ENCODE measurements around the gene RGL2. TPM values are rescaled to one million over a fixed set of nuclear protein-coding genes. Genes with fewer than 3 reads are reported as not detected.

RGL2 gene
- total and polyA plus RNA-seq, 2 of the 4 experiments (the other 2 are of a cell fraction), result 4.1 to 26.9 TPM

- Histone ChIP-seq H2AFZ (replicated peaks; ENCODE audit: low read length, poor library complexity) (no peak overlapping the region), H4K5ac (ENCODE audit: low read depth, low read length) (no peak overlapping the region), H3K4ac (ENCODE audit: low read depth, low read length) (peak overlapping the region; percentile 85), H3K4me2 (ENCODE audit: low read depth, low read length) (peak overlapping the region; percentile 69), H3K9me3 (ENCODE audit: control insufficient read depth, insufficient read depth, low read length) (no peaks in the 10 kb centered on the region), H2AK5ac (ENCODE audit: low read depth, low read length) (peak overlapping the region; percentile 96), H3K18ac (ENCODE audit: low read depth, low read length) (no peak overlapping the region), H2BK120ac (ENCODE audit: low read depth, low read length) (peak overlapping the region; percentile 76; the same call in 1 of the 2 replicates), H3K4me1 (ENCODE audit: control insufficient read depth, insufficient read depth, low read length) (peaks cover 35% of the 10 kb centered on the region), H3K9ac (ENCODE audit: low read depth, low read length) (peak overlapping the region; percentile 47), H3K14ac (replicated peaks; ENCODE audit: low read depth, low read length) (peak overlapping the region; percentile 65), H2BK20ac (ENCODE audit: low read depth, low read length) (0 out of 2 replicates have a peak overlapping the region, but pooled peaks have one; percentile 33), H3K27ac (ENCODE audit: insufficient read depth, low read length) (peak overlapping the region; percentile 98), H3K23ac (ENCODE audit: low read depth, low read length) (peak overlapping the region; percentile 71; the same call in 1 of the 2 replicates), H3K79me1 (ENCODE audit: low read depth in 1 of 2, low read length in 2 of 2) (peaks cover 34 to 74% of the 10 kb centered on the region in 2 experiments), H3K4me3 (ENCODE audit: insufficient read depth, low read depth, low read length) (no peak overlapping the region), H3K9me1 (ENCODE audit: insufficient read depth, low read length) (peaks cover 23% of the 10 kb centered on the region), H2BK5ac (ENCODE audit: low read depth, low read length, poor library complexity, severe bottlenecking) (peak overlapping the region; percentile 97), H3K27me3 (ENCODE audit: control insufficient read depth, insufficient read depth, low read length) (no peaks in the 10 kb centered on the region), H2AK9ac (replicated peaks; ENCODE audit: low read depth, low read length, poor library complexity) (peak overlapping the region; percentile 59), H3K56ac (ENCODE audit: extremely low read depth, insufficient read depth, low read length) (no peak overlapping the region), H4K20me1 (ENCODE audit: insufficient read depth, low read length) (peaks cover 10% of the 10 kb centered on the region), H4K8ac (ENCODE audit: low read depth in 2 of 2, low read length in 2 of 2) (peak overlapping the region; percentile 16 to 40; a peak in 2 of 4 replicates), H3K36me3 (ENCODE audit: control insufficient read depth, insufficient read depth, low read length) (peaks cover 28% of the 10 kb centered on the region), H2BK15ac (ENCODE audit: low read depth, low read length) (peak overlapping the region; percentile 30; the same call in 1 of the 3 replicates), H4K91ac (ENCODE audit: insufficient read depth, low read depth, low read length) (no peak overlapping the region; the same call in 1 of the 2 replicates)
- ATAC-seq (ENCODE audit: low read depth) (no peak), DNase-seq (no peak)
- POLR2A ChIA-PET (ENCODE audit: unreplicated experiment), result interaction anchor here (0.6 to 1.5 kb wide), 4 partner anchors 29 to 105 kb away, joined by 3 to 11 read pairs (median 6); partner anchors contain the start of genes PFDN6 and WDR46
- no TSS peak for BruUV-seq (replicated peaks)
- dilution Hi-C loops (cut with HindIII; ENCODE audit: low sequenced_read_pairs, unreplicated experiment), result no loop called here
- intact Hi-C loops (cut with micrococcal nuclease), result no loop called here
- in situ Hi-C loops (cut with MboI; ENCODE audit: low sequenced_read_pairs), result no loop called here
- CTCF ChIA-PET, result no interaction called here
- no CpG with 5 or more reads among the region's 8 CpGs for WGBS, 2 experiments (ENCODE audit: extremely low coverage in 2 of 2, insufficient read length in 1 of 2)
- TF ChIP-seq MXI1 (IDR thresholded peaks at IDR 0.05; ENCODE audit: borderline replicate concordance, low read depth, low read length) (no peak), MAFK (IDR thresholded peaks at IDR 0.05; ENCODE audit: low read depth, low read length) (no peak), FOS (IDR thresholded peaks at IDR 0.05; ENCODE audit: low read depth, low read length) (no peak), ELK1 (IDR thresholded peaks at IDR 0.05; ENCODE audit: borderline replicate concordance, low read depth, low read length) (no peak), RFX5 (IDR thresholded peaks at IDR 0.05; ENCODE audit: low read depth, low read length) (no peak), NFE2L2 (IDR thresholded peaks at IDR 0.05; ENCODE audit: low read depth, low read length) (no peak), MAZ (IDR thresholded peaks at IDR 0.05; ENCODE audit: borderline replicate concordance, low read depth, low read length) (no peak), RAD21 (IDR thresholded peaks at IDR 0.05; ENCODE audit: low read length) (no peak), CEBPB (IDR thresholded peaks at IDR 0.05; ENCODE audit: low read depth, low read length) (no peak), CHD1 (IDR thresholded peaks at IDR 0.05; ENCODE audit: low read depth, low read length) (no peak), USF2 (IDR thresholded peaks at IDR 0.05; ENCODE audit: low read depth, low read length) (no peak), RCOR1 (IDR thresholded peaks at IDR 0.05; ENCODE audit: insufficient replicate concordance, low read length) (no peak), SMC3 (IDR thresholded peaks at IDR 0.05; ENCODE audit: low read depth, low read length) (no peak), BHLHE40 (IDR thresholded peaks at IDR 0.05; ENCODE audit: low read depth, low read length) (no peak)
- TF ChIP-seq, protein P1, sequence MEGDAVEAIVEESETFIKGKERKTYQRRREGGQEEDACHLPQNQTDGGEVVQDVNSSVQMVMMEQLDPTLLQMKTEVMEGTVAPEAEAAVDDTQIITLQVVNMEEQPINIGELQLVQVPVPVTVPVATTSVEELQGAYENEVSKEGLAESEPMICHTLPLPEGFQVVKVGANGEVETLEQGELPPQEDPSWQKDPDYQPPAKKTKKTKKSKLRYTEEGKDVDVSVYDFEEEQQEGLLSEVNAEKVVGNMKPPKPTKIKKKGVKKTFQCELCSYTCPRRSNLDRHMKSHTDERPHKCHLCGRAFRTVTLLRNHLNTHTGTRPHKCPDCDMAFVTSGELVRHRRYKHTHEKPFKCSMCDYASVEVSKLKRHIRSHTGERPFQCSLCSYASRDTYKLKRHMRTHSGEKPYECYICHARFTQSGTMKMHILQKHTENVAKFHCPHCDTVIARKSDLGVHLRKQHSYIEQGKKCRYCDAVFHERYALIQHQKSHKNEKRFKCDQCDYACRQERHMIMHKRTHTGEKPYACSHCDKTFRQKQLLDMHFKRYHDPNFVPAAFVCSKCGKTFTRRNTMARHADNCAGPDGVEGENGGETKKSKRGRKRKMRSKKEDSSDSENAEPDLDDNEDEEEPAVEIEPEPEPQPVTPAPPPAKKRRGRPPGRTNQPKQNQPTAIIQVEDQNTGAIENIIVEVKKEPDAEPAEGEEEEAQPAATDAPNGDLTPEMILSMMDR (conservative IDR thresholded peaks at IDR 0.05; ENCODE audit: low read depth, low read length), result no peak
Measured at GRCh38 chr6:33318426-33319073, 19.8 kb upstream of the RGL2 start.

Measured in IMR-90 (cell line).